Stimulated activated naive CD8-positive, alpha-beta T cell treated with anti-CD3 and anti-CD28 coated beads, Interleukin-15, Interleukin-2, amounts not matched to agents 100 U/mL and 50 U/mL, for 24 hours (primary cell): ENCODE measurements around the gene FRMD4B.
A peak's percentile ranks its signal among the peaks of the same experiment; 100 is the strongest.
"Not testable (repeated sequence)": the region's sequence is repeated elsewhere in the genome, so short reads cannot be mapped to it uniquely, and the experiment has no call there.

Experiments used
- ATAC-seq: fragments of 150-1000 bp; cut with Tn5 transposase; one replicate; pipeline ENCODE4 v1.10.0; 2021
- DNase-seq: peaks from one replicate; pipeline ENCODE4 v3.0.0; 2021

Gene FRMD4B

DNA sequence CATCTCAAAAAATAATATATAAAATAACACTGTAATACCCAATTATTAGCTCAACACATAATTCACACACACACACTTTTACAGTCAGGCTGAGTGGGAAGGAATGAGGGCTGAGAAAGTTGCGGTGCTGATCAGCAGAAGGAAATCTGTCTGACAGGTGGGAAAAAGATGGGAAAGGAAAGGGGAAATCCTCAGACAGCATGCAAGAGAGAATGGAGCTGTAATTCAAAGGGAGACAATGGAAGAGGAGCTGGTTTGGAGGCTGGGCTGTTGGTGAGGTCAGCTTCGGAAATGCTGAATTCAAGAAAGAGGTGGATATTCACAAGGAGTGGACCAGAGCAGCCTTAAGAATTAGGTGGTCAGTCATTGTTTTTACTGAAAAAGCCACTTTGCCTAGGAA is 141.8 kb downstream of the FRMD4B start:
- DNase-seq (no peak), ATAC-seq (no peak)

DNA sequence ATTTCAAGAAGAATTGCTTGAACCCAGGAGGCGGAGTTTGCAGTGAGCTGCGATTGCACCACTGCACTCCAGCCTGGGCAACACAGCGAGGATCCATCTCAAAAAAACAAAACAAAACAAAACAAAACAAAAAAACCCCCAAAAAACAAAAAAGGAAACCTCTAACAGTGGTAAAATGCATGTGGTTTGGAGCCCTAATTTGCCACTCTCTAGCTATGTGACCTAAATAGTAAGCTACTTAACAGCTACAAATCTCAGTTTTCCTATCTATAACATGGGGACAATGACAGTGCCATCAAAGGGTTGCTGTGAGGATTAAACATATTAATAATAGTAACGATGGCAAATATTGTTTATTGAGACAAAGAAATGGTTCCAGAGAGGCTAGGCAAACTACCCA is 144.1 kb downstream of the FRMD4B start:
- no peak for DNase-seq
- ATAC-seq = no peak

DNA sequence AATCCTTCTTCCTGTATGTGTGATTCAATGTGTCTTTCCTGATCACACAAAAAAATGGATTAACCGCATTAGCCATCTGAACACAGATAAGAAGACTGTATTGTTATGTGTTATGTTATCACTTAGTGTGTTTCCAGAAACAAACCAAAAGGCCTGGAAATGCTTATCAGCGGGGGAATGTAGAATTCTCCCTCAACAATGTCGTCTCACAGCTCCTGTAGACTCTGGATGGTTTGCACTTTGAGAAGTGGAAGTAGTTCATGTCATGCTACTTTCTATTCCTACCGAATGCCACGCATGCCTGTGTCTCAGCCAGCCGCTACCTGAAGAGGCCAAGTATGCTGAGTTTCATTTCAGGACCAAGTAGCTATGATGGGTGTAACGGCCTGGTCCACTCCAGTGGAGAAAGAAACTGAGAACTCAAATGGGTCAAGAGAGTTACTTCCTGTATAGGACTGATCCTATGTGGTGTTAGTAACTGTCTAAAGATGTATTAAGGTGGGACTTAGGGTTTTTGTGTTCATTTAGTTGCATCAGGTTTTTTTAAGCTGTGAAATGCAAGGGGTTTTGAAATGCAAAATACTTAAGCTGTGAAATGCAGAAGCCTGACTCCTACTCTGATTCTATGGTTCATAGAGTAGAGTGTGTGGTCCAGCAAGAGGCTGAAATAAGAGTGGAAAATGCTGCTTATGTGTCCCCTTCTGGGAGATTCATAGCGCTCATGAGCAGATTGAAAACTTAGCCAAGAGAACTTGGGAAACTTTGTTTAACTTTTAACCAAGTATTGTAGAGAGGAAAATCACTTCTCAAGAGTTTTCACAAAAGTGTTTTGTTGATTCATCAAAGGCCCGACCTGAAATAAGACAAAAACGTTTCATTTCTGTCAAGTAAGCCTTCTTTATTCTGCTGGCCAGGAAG is 145.0 kb downstream of the FRMD4B start:
- no peak for ATAC-seq
- no peak for DNase-seq

DNA sequence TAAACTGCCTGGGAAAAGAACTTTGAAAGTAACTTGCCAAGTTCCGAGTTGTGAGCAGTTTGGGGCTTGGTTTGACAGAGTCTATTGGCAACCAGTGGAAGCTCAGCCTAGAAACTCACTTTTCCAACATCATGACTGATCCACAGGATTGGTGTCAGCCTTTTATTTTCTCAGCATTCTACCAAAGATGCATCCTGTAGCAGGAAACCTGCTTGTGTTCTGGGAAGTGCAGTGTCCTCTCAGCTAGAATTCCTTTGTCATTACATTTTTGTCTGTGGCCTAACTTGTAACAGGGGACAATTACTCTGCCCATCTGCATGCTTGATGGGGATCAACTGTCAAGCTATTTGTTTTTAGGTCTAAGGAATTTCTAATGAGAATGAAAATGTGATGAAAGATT is 146.8 kb downstream of the FRMD4B start:
- no peak for DNase-seq
- ATAC-seq = no peak

DNA sequence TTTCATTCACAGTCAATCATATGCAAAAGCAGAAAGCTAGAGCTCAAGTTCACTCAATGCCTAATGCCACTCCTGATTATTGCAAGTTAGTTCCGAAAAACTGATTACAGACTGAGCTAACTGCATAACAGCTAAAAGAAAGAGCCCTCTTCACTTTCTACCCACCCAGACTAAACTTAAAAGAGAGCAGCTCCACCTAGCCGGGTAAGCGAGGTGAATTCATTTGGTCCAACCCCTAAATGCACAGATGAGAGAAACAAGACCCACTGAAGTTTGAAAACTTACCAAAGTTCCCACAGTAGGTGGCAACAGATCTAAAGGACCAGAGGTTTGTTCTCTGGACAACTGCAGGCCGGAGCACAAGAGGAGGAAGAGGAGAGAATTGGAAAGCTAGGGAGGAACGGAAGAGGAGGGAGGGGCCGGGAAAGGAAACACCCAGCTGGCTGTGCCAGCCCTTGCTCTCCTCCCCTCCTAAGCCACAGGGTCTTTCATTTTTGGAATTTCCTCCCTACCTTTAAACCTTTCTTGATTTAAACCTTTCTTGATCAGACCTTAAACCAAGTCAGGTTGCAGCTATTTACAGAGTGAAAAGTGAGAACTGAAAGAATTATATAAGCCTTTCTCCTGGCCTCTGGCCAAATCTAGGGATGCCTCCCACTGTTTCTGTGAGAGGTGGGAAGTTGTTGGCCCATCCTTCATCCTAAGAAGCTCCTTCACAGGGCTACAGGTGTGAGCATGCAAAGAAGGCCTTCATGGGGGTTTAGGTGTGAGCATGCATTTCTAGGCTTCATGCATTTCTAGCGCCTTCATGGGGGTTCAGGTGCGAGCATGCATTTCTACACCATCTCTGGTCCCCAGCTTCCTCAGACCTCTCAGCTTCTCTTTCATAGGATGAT is 148.8 kb downstream of the FRMD4B start:
- DNase-seq (no peak), ATAC-seq (peak; percentile 40)

DNA sequence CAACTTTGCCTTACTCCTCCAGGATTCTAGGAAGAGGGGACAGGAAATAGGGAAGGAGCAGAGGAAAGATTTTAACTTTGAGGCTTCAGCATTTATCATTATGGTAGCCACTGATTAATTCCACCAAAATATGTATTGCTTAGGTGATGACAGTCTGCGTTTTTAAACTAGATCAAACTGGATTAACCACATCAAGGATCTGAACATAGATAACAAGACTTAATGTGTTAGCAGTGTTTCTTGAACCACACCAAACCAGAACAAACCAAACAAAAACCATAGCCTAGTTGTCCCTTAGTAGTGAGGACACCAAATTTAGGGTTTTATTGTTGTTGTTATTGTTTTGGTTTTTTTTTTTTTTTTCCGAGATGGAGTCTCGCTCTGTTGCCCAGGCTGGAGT is 150.0 kb downstream of the FRMD4B start:
- no peak for DNase-seq
- no peak for ATAC-seq

DNA sequence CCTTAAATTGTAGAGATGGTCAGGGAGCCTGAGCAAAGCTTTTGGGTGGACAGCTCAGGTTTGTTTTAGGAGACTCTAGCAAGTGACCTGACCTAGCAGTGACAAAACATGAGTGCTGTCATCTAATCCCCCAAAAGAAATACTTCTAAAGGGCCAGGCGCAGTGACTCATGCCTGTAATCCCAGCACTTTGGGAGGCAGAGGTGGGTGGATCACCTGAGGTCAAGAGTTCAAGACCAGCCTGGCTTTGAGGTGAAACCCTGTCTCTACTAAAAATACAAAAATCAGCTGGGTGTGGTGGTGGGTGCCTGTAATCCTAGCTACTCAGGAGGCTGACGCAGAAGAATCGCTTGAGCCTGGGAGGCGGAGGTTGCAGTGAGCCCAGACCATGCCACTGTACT is 150.7 kb downstream of the FRMD4B start:
- not testable (repeated sequence) for DNase-seq, ATAC-seq

DNA sequence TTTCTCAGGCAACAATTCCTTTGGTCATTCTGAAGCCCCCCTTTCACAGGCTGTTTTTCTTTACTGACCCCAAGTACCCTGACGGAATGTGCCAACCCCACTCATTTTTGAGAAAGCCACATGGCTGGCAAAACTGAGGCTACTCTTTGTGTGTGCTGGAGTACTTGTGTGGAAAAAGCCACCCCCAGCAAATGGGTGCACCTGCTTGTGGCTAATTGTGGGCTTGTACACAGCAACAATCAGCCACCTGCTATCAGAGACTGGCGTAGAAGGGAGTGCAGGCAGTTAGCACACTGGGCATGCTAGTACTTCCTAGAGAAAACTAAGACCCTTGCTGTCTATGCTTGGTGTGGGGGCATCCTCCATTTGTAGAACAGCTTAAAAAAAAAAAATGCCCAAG is 153.4 kb downstream of the FRMD4B start:
- ATAC-seq = no peak

DNA sequence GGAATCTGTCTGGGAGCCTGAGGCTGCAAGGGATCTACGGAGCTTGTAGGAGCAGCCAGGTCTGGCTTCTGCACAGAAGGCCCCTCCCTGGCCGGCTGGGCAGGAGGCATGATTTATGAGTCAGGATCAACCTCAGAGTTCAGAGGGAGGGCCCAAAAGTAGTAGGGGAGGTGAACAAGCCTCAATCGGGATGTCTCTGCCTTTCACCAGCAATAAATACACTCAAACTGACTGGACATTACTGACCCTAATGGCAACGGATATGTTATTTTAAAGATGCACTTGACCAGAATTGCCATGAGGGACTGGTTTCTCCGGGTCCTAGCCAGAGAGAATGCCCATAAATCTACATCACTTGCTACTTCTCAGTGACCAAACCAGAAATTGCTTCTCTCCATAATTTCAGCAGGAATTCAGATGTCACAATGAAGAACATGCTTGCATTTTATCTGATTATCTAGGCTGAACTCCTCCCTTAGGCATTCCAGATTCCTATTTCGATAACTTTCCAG is 153.9 kb downstream of the FRMD4B start:
- DNase-seq (no peak), ATAC-seq (no peak)

More for the DNA sequence above, 153.4 kb downstream of the FRMD4B start:
- DNase-seq = no peak

DNA sequence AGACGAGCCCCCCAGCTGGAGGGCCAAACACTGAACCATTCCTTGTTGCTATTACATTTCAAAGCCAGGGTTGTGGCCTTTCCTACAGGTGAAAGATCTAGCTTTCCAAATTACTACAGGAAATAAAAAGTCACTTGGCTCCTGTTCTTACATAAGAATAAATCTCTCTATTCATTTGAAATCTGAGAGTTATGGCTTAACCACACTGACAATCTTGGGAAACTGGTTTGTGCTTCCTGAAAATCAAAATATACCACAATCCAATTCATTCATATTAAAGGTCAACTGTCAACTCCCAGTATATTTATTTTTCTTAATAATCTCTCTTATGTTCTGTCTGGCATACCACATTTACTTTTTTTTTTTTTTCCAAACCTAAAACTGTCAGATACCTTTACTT is 159.8 kb downstream of the FRMD4B start:
- ATAC-seq (no peak), DNase-seq (no peak)

DNA sequence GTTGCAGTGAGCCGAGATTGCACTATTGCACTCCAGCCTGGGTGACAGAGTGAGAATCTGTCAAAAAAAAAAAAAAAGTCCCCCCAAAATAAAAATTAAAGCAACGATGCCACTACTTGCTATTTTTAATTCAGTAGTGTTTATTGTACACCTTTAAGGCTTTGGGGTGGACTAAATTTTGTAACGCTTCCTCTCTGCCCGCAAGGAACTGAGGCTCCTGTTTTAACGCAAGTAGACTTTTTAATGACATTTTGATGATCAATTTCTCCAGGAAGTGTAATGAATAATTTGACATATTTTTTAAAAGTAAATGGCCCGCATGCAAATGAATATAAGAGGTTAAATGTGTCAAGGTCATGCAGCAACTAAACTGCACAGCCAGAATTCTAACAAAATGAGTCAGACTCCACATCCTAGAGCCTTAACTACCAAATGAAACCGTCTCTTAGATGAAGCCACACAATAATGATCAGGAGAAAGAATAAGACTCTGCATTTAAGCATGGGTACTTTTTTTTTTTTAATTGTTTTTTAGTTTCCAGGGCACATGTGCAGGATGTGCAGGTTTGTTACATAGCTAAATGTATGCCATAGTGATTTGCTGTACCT is 166.7 kb downstream of the FRMD4B start:
- ATAC-seq (no peak), DNase-seq (no peak)

DNA sequence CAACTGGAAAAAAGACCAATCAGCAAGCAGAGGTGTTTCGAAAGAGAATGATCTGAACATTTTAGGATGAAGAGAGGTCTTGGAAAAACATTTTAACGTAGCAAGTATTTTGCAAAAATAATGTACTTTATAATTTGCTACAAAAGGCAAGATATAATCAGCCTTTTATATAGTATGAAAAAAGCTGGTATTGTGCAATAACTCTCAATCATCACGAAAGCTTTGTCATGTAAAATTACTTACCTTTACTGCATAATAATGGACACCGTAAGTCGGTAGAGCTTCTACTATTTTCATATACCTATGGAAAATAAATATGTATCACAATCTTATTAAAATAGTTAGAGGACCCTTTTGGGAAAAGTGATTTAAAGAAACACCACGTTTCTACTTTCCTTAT is 167.8 kb downstream of the FRMD4B start:
- ATAC-seq (no peak), DNase-seq (no peak)

DNA sequence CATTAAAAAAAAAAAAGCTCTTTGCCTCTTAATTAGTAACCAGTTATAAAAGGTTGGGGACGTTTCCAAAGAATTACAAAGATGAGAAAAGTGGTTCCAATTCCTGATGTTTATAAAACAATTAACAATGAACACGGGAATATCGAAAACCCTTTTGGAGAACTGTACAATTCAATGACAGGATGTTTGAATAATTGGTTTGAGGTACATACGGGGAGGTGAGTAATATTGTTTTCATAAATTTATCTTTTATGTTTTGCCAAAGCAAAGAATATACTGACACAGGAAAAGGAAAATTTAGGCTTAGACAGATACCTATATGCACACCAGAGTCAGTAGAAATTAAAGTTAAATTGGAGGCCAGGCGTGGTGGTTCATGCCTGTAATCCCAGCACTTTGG is 168.9 kb downstream of the FRMD4B start:
- ATAC-seq = no peak
- no peak for DNase-seq

DNA sequence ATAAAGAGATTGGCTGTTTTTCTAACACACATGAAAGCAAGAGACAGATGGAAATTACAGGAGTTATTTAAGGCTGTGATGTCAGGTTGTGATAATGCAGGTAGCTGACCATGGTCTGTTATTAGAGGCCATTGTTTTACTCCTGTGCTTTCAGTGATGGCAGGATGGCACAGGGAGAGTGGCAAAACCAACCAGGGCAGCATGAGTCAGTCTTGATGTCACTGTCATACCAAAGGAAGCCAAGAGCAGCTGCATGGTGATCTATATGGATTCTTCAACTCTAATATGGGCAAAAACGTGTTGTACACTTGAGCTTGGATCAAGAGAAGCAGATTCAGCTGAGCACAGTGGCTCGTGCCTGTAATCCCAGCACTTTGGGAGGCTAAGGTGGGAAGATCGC is 171.6 kb downstream of the FRMD4B start:
- peak; percentile 42 for ATAC-seq
- peak; percentile 15 for DNase-seq

DNA sequence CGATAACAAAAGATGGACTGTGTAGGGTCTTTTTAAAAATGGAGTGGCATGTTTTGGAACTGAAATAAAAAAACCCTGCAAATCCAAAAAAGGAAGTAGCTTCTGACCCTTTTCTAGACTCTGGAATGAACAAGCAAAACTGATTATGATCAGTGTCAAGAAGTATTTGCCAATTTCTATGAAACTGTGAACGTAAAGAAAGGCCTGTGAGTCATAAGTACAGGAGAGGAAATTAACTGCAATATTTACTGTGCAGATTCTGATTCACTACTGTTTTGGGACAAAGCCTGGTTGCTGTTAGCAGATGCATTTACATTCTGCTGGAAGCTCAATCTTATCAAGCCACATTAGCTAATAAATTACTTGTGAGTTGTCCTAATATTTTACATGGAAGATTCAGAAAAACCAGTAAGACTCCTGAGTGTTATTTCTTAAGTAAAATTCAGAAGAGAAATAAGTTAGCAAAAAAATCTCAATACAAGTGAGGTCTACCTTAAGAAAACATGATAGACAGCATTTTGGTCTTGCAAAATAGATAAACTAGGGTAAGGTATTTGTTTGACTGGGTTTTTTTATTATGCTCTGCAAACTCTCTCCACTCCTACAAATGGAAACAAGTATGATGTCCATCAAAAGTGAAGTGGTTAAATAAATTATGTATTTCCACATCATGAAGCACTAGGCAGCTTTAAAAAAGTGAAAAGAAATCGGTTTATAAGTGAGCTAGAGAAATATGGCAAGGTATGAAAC is 173.3 kb downstream of the FRMD4B start:
- ATAC-seq (peak; percentile 89), DNase-seq (no peak)

DNA sequence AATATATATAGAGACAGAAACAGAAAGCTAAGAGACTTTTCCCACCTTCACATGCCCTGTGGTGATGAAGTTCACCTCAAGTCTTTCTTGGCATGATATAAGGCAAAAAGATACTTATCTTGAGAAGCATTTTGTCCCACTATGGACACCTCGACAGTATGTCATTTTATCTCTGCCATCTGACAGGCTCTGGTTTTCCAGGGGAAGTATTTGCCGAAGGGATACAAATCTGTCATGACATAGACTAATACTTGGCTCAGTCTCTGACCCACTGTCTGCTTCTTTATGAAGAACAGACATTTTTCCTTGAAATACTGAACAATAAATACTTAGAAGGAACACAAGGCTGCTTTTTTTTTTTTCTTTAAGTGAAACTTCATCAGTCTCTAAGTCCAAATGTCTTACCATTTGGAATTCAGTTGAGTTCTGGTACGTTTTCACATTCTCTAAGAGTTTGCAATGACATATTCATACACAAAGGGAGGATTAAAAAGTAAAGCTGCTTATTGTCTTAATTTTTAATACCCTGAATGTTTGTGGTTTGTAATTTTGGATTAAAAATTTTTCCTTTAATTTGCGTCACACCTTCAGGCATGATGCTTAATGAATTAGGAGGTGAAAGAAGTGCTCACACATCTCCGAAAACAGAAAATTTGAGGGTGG is 175.7 kb downstream of the FRMD4B start:
- DNase-seq (no peak), ATAC-seq (no peak)

DNA sequence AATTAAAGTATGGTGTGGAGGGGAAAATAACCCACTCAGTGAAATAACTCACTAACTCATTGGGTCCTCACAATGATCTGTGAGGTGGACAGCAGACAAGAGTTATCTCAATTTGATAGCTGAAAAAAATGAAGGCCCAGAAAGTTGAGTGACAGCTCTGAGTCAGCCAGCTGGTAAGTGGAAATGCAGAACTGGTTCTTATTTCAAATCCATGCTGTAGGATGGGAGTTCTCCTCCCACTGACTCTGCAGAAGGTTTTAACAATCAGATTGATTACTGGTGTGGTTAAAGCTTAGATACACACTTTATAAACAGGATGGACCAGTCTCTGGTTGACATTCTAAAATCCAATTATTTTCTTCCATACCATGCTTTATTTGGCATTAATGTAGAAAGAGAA is 176.5 kb downstream of the FRMD4B start:
- no peak for ATAC-seq
- no peak for DNase-seq

DNA sequence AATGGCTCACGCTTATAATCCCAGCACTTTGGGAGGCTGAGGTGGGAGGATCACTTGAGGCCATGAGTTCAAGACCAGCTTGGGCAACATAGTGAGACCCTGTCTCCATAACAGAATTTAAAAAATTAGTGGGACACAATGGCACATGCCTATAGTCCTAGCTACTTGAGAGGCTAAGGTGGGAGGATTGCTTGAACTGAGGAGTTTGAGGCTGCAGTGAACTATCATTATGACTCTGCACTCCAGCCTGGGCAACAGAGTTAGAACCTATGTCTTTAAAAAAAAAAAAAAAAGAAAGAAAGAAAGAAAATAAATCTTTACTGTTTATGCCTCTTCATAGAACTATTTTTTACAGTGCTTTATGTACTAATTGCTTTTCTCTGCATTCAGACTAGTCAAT is 178.9 kb downstream of the FRMD4B start:
- ATAC-seq = no peak
- no peak for DNase-seq

DNA sequence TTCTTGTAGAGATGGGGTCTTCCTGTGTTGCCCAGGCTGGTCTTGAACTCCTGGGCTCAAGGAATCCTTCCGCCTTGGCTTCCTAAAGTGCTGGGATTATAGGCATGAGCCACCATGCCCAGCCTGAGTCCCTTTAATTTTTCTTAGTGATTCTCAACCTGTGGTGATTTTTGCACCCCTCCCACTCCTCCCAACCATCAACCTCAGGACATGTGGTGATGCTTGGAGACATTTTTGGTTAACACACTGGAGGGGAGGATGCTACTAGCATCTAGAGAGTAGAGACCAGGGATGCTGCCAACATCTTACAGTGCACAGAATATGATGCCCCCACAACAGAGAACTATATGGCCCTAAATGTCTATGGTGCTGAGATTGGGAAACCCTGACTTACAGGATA is 180.5 kb downstream of the FRMD4B start:
- DNase-seq (peak; percentile 15), ATAC-seq (peak; percentile 17)

DNA sequence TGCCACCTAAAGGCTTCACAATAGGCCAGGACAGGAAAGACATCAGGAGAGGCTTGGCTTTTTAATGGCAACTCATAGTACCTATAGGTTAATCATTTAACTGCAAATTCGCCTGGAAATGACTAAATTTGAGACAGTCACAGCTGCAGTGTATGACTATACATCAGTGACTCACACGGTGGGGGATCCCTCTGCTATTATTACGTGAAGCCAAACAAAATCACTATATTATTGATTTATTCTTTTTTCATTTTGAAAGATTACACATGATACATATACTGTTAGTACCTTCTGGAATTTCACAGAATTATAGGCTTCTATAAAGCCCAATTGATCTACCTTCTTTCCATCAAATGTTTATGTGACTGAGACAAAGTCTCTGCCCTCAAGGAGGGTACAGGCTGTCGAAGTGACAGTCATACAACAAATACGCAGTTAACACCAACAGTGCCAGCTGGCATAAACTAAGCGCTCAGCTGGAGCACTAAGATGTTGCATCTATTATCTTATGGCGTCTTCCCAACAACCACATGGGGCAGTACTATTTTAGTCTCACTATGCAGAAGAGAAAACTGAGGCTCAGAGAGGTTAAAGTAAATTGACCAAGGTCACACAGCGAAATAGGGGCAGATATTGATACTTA is 181.5 kb downstream of the FRMD4B start:
- DNase-seq (peak; percentile 45), ATAC-seq (peak; percentile 90)
